GM12874 (cell line): ENCODE measurements around the gene ETS1.

ENCODE experiments used
- CTCF ChIP-seq: IDR thresholded peaks from 2 replicates; pipeline ENCODE4 v1.5.1; 2011; ENCODE audit warnings: low read depth, mild to moderate bottlenecking, control low read depth, low read length, moderate library complexity; ENCODE audit not compliant: insufficient read depth

ETS1 gene

GRCh38 chr11:128522055-128522942 lies 65.1 kb downstream of the ETS1 start:
- no peak for TF ChIP-seq CTCF

GRCh38 chr11:128521682-128522054 lies 65.7 kb downstream of the ETS1 start:
- TF ChIP-seq CTCF: no peak

DNA sequence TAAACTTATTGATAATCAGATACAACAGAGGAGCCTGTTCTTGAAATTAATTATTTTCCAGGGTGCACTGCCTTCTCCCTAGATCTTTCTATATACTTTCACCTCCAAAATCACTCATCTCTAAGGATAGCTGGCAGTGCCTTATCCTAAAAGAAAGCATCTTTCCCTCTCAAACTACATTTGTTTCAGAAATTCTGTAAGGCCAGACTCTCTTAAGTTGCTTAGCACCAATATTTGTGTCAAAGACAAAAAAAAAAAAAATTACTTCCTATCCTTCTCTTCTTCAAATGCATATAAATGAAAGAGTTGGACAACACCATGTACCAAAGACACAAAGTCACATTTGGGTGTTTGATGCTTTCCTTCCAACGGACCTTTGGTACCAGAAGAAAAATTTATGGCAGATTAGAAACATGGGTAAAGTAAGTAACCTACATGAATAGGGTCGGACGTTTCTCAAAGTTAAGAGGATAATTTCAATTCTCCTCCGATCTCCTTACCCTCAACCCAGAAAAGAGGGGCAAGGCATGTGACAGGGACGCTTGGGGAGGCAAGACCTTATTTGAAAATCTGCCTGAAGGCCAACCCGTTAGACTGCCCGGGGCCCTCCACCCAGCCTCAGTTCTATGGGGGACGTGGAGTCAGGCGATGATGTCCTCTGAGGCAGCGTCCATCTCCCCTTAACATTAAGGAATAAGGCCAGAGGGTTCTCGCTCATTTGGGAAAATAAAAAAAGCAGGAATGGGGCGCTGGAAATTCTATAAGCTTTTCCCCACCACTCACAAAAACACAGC lies 66.3 kb downstream of the ETS1 start:
- TF ChIP-seq CTCF: no peak

DNA sequence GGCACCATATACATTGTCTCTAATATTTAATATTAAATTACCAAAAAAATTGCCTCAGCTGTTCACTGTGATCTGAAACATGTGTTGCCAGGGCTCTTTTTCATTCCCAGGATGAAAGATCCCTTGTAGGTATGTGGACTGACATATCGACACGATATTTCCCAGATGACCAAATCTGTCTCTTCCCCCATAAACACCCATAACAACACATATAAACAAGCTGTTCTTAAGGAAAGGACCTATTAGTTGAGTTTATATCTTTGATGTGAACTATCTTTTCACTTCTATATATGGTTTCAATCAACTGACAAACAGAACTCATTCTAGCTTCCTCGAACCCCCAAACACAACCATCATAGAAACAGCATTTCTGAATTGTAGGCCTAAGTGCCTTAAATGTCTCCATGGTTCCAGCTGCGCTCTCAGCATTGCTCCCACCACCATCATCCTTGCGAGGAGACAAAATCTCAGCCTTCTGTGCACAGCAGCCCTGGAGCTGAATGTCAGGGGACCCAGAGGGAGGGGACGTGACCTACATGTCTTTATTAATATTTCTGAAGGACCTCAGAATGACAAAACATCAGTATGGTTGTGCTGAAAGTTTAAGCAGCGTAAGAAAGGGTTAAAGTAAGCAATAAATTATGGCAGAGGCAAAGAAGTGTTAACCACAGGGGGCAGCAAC lies 67.0 kb downstream of the ETS1 start:
- TF ChIP-seq CTCF: no peak

DNA sequence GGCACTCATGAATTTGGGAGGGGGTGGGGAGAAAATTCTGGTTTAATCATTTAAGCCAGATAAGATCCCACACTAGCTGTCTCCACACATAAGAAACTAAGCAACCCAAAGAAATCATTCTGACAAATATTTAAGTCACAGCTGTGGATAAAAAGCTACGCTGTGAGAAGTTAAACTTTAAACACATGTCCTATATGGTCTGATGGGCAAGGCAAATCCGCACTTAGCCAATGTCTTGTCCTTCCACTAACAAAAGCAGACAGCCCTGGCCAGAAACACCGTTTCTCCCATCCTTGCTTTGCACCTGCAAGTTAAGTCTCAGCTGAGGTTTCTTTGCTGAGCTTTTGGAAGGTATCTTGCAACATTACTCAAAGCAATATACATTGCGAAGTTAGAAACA lies 68.0 kb downstream of the ETS1 start:
- TF ChIP-seq CTCF: no peak

DNA sequence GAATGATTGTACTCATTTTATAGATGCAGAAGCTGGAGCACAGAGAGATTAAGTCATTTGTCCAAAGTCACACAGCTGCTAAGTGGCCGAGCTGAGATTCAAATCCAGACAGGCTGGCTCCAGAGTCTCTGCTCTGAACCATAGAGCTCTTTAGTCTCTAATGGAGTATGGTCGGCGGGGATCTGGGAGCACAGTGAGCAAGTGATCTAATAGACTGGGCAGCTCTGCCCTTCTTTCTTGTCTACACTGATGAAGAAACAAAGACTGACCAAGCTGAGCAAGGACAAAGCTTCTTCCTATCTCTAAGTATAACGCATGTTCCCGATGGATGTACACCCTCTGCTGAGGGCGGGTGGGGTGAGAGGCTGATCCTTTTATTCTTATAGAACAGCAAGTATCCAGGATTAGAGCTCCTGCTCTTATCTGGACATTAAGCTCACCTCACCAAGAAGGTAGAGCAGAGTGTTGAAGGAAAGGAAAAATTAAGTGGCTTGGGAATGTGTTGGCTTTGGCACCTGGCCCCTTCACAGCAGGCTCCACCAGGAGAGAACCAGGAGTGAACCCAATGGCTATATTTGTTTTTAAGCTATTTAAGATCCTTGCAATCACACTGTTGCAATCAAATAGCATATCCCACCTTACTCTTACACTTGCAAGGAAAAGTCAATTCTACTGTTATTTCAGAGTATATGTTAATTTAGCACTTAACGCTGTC lies 68.7 kb downstream of the ETS1 start:
- TF ChIP-seq CTCF: no peak
